OCI-LY1 (cell line): ENCODE results near the gene ALDH1L1.
A peak's percentile ranks its signal among the peaks of the same experiment; 100 is the strongest.

Experiments
- H2AFZ ChIP-seq: fragments of 200-600 bp; sonication (generic), shearing (Covaris generic); 2 replicates; pipeline ENCODE4 v1.6.0; 2014; ENCODE audit warnings: antibody characterized with exemption, mild to moderate bottlenecking, low read length
- H3F3A ChIP-seq: fragments of 200-600 bp; sonication (generic), shearing (Covaris generic); 2 replicates; pipeline ENCODE4 v1.6.0; 2014; ENCODE audit warnings: mild to moderate bottlenecking, antibody characterized with exemption, low read length, moderate library complexity; ENCODE audit not compliant: insufficient read depth
- H3K27ac ChIP-seq: fragments of 200-600 bp; sonication (generic); 2 replicates; pipeline ENCODE4 v1.5.1; 2014; ENCODE audit warnings: low read length, mixed run types, mild to moderate bottlenecking, low read depth; ENCODE audit not compliant: poor library complexity, severe bottlenecking
- H3K27me3 ChIP-seq: fragments of 200-600 bp; sonication (generic); 2 replicates; pipeline ENCODE4 v1.6.0; 2014; ENCODE audit warnings: antibody characterized with exemption, mild to moderate bottlenecking, low read length, moderate library complexity; ENCODE audit not compliant: insufficient read depth
- H3K36me3 ChIP-seq: fragments of 200-600 bp; sonication (generic); 2 replicates; pipeline ENCODE4 v1.6.1; 2014; ENCODE audit warnings: mild to moderate bottlenecking, antibody characterized with exemption, low read length, moderate library complexity, mixed read lengths; ENCODE audit not compliant: insufficient read depth
- H3K4me1 ChIP-seq: fragments of 200-600 bp; sonication (generic); 2 replicates; pipeline ENCODE4 v1.5.1; 2014; ENCODE audit warnings: mild to moderate bottlenecking, low read length, moderate library complexity; ENCODE audit not compliant: insufficient read depth, severe bottlenecking
- H3K4me2 ChIP-seq: fragments of 200-600 bp; sonication (generic), shearing (Covaris generic); 2 replicates; pipeline ENCODE4 v1.6.1; 2014; ENCODE audit warnings: low read length
- H3K4me3 ChIP-seq: fragments of 200-600 bp; sonication (generic); 2 replicates; pipeline ENCODE4 v1.5.1; 2014; ENCODE audit warnings: low read length, low read depth, mild to moderate bottlenecking, mixed read lengths; ENCODE audit not compliant: poor library complexity, severe bottlenecking
- H3K79me2 ChIP-seq: fragments of 200-600 bp; shearing (Covaris generic); 2 replicates; pipeline ENCODE4 v1.6.1; 2016; ENCODE audit warnings: mixed run types, low read length, mixed read lengths; ENCODE audit not compliant: insufficient read depth
- H3K9ac ChIP-seq: fragments of 200-600 bp; sonication (generic), shearing (Covaris generic); 2 replicates; pipeline ENCODE4 v1.6.1; 2014; ENCODE audit warnings: mild to moderate bottlenecking, low read length, mixed read lengths
- H3K9me2 ChIP-seq: fragments of 200-600 bp; sonication (generic), shearing (Covaris generic); 2 replicates; pipeline ENCODE4 v1.6.1; 2014; ENCODE audit warnings: low read depth, mild to moderate bottlenecking, low read length, mixed read lengths
- H3K9me3 ChIP-seq: fragments of 200-600 bp; shearing (Covaris generic); 2 replicates; pipeline ENCODE4 v1.6.1; 2014; ENCODE audit warnings: low read length, mixed read lengths
- H4K20me1 ChIP-seq: fragments of 200-600 bp; sonication (generic), shearing (Covaris generic); 2 replicates; pipeline ENCODE4 v1.6.0; 2016; ENCODE audit warnings: mild to moderate bottlenecking, low read length; ENCODE audit not compliant: insufficient read depth
- CTCF ChIP-seq: fragments of 200-600 bp; sonication (generic), shearing (Covaris generic); IDR thresholded peaks from 2 replicates; pipeline ENCODE4 v1.5.1; 2017; ENCODE audit warnings: mild to moderate bottlenecking, antibody characterized with exemption, low read length, moderate library complexity, mixed read lengths
- EZH2 ChIP-seq: fragments of 200-600 bp; sonication (generic), shearing (Covaris generic); IDR thresholded peaks from 2 replicates; pipeline ENCODE4 v1.8.0; 2017; ENCODE audit warnings: borderline replicate concordance, mixed run types, mild to moderate bottlenecking, antibody characterized with exemption, low read length, moderate library complexity, mixed read lengths

The ALDH1L1 gene

DNA sequence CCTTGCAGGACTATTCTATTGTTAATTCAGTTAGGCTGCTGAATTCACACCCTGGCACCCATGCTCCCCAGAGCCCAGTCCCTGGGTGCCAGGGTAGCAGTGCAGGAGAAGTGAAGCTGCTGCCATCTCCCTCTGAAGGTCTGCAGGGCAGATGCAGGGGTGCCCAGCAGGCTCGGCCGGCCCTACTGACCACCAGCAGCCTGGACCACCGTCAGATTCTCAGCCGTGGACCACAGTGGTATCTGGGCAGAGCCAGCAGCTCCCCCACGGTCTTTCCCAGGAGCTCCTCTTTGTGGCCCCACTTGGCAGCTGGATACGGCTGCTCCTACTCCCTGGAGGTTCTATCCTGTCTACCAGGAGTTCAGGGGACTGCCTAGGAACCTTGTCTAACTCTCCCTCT is 46.8 kb downstream of the ALDH1L1 start:
- Histone ChIP-seq H3K9me3 (no peaks in the 10 kb centered on the region), H3K4me2 (no peak overlapping the region), H3K27ac (no peak overlapping the region), H2AFZ (no peak overlapping the region), H3K9ac (no peak overlapping the region), H3K4me3 (no peak overlapping the region), H3K9me2 (no peaks in the 10 kb centered on the region), H3K79me2 (no peaks in the 10 kb centered on the region), H3K36me3 (no peaks in the 10 kb centered on the region), H3K4me1 (no peaks in the 10 kb centered on the region), H4K20me1 (no peaks in the 10 kb centered on the region), H3K27me3 (no peaks in the 10 kb centered on the region), H3F3A (no peaks in the 10 kb centered on the region)
- TF ChIP-seq CTCF (no peak), EZH2 (no peak)

- Histone ChIP-seq H3K9me2 (no peaks in the 10 kb centered on the region), H3K4me1 (no peaks in the 10 kb centered on the region), H3F3A (no peaks in the 10 kb centered on the region), H3K4me3 (no peak overlapping the region), H3K79me2 (no peaks in the 10 kb centered on the region), H4K20me1 (no peaks in the 10 kb centered on the region), H3K4me2 (no peak overlapping the region), H3K36me3 (no peaks in the 10 kb centered on the region), H3K27ac (no peak overlapping the region), H3K9me3 (no peaks in the 10 kb centered on the region), H2AFZ (no peak overlapping the region), H3K9ac (no peak overlapping the region), H3K27me3 (no peaks in the 10 kb centered on the region)
- TF ChIP-seq CTCF = peak; percentile 54
- TF ChIP-seq EZH2 = no peak
These were observed 47.5 kb downstream of the ALDH1L1 start for GRCh38 chr3:126132751-126133511.

DNA sequence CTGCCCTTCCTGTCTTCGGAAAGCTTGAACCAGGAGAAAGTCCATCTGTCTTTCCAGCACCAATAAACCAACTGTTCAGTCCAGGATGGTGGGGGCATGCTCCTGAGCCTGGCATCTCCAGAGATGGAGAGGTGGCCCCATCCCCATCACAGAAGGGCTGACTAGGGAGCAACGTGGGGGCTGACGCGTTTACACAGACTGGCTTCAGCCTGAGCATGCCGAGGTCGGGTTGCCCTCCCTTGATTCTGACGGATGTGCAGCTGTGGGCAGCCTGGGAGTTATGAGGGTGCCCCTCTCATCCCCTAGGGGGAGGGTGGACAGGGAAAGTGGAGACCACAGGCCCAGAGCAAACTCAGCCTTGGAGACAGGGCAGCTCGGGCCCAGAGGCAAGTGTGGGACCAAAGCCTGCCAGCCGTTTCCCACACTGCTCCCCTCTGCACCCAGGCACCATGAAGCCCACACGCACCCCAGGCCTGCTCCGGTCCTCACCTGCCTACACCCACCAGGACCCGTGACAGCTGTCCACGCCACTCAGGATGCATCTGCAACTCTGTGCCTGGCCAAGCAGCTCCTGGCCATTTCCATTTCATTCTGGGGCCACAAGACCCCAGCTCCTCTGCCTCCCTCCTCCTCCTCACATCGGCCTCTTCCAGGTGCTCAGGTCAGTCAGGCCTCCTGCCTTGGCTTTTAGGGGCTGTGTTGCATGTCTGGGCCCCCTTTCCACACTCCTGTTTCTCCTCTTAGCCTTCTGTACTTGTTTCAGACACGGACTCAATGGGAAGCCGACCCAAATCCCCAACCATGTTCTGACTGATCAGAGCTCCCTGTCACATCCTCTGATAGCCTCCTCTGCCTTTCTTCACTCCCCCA is 48.3 kb downstream of the ALDH1L1 start:
- H3K79me2 ChIP-seq = no peaks in the 10 kb centered on the region
- TF ChIP-seq EZH2 (no peak), CTCF (no peak)
- no peak overlapping the region for H3K9ac ChIP-seq
- no peaks in the 10 kb centered on the region for H4K20me1 ChIP-seq
- no peaks in the 10 kb centered on the region for H3K9me3 ChIP-seq
- H3K9me2 ChIP-seq = no peaks in the 10 kb centered on the region
- no peaks in the 10 kb centered on the region for H3K36me3 ChIP-seq
- no peaks in the 10 kb centered on the region for H3K4me1 ChIP-seq
- no peak overlapping the region for H3K4me2 ChIP-seq
- no peak overlapping the region for H2AFZ ChIP-seq
- no peaks in the 10 kb centered on the region for H3K27me3 ChIP-seq
- no peak overlapping the region for H3K4me3 ChIP-seq
- H3F3A ChIP-seq = no peaks in the 10 kb centered on the region
- H3K27ac ChIP-seq = no peak overlapping the region
